HL-60/S4 (cell line): ENCODE measurements around the gene CLSTN1.
"Not testable (repeated sequence)": the region's sequence is repeated elsewhere in the genome, so short reads cannot be mapped to it uniquely, and the experiment has no call there.

Experiments
- in situ Hi-C: fragments of 300-500 bp; cut with MboI; formaldehyde crosslinking; loops from 2 replicates; pipeline ENCODE4 v1.14.3; 2022; ENCODE audit warnings: low sequenced_read_pairs

The CLSTN1 gene

DNA sequence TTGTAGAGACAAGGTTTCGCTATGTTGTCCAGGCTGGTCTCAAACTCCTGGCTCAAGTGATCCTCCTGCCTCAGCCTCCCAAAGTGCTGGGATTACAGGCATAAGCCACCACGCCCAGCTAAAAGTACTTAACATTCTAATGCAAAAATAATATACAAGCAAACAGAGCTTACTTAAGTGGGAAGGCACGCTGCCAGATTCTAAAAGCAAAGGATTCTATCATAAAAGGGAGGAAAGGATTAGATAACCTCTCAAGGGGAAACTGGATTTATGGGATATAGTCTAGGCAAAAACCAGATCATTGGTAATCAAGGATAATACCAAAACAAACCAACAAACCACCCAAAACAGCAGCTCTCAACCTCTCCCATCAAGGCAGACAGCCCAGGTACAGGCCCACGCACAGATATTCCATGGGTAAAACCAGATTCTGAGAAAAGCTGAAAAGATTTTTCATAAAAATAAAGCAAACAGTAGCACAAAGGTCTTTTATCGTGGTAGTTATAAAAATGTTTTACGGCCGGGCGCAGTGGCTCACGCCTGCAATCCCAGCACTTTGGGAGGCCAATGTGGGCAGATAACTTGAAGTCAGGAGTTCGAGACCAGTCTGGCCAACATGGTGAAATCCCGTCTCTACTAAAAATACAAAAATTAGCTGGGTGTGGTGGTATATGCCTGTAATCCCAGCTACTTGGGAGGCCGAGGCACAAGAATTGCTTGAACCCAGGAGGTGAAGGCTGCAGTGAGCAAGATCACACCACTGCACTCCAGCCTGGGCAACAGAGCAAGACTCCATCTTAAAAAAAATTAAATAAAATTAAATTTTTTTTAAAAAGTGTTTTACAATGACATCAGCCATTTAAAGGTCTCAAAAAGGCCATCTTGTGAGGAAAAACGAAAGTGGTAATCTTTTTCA is 20.5 kb downstream of the CLSTN1 start:
- in situ Hi-C loops = not testable (repeated sequence)

DNA sequence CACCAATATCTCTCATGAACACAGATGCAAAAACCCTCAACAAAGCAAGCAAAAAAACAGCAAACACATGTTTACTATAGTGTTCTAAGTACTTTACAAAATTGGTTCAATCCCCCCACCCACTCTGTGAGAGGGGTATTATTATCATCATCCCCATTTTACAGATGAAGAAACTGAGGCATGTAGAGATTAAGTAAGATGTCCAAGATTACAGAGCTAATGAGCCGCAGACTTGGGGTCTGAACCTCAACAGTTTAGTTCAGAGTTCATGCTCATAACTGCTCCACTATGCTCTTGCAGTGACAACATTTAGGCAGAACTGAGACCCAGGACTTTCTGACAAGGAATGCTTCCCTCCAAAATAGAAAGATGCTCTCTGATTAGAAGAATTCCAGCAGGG is 21.9 kb downstream of the CLSTN1 start:
- in situ Hi-C loops = no loop called here

DNA sequence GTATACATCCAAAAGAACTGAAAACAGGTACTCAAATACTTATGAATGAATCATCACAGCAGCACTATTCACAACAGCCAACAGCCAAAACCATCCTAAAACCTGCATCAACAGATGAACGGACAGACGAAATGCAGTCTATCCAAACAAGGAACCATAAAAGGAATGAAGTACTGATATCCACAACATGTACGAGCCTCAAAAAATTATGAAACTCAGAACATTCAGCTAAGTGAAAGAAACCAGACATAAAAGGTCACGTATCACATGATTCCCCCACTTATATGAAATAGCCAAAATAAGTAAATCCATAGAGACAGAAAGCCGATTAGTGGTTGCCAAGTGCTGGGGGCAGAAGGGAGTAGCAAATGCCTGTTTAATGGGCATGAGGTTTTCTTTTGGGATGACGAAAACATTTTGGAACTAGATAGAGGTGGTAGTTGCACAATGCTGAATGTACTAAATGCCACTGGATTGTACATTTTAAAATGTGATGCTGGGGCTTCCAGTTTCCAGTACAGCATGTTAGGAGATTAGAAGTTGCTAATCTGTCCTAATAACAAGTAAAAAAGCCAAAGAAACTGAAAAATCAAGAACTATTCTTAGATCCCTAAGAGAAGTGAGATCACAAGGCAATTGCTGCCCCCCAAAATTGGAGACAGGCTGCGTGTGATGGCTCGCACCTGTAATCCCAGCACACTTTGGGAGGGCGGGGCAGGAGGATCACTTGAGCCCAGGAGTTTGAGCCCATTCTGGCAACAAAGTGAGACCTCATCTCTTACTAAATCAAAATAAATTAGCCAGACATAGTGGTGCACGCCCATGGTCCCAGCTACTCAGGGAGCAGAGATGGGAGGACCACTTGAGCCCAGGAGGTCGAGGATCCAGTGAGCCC is 25.3 kb downstream of the CLSTN1 start:
- in situ Hi-C loops = no loop called here

DNA sequence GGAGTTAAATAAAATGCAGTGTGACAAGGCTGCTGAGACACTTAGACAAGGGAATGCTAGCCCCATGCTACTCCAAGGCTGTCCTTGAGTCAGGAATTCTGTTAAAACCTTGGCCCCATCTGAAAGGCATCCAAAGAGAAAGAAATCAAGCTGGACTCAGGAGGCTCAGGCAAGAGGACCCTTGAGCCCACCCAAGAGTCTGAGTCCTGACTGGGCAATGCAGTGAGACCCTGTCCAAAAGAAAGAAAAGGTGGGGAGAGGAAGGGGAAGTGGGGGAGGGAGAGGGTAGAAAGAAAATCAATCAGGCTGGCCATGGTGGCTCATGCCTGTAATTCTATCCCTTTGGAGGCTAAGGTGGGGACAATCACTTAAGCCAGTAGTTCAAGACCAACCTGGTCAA is 26.7 kb downstream of the CLSTN1 start:
- in situ Hi-C loops = no loop called here

DNA sequence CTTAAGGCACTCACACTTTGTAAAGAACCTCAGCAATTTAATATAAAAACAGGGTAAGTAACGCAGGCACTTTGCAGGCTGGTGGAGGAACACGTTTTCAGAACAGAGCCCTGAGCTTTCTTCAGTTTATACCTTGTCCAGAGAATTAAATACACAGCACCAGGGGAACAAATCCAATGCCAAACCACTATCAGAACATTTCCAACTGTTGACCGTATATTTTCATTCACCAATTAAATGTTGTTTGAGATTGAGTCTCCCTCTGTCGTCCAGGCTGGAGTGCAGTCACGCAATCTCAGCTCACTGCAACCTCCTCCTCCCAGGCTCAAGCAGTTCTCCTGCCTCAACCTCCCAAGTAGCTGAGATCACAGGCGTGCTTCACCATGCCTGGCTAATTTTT is 29.7 kb downstream of the CLSTN1 start:
- in situ Hi-C loops = no loop called here

DNA sequence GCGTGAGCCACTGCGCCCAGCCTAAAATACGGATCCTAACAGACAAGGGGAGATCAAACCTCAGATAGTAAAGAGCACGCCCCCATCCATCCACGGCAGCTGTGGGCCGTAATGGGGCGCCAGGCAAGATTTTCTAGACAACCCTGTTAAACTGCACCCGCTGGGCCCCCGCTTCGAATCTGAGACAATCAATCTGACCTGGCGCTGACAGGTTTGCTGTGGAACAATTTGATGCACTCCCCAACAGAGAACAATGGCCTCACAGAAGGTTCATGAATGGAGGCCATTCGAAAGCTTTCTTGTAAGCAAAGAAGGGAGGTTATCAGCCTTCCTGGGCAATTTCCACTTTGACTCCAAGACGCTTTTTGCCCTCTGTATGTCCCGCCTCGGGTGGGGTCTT is 30.5 kb downstream of the CLSTN1 start:
- in situ Hi-C loops = no loop called here

DNA sequence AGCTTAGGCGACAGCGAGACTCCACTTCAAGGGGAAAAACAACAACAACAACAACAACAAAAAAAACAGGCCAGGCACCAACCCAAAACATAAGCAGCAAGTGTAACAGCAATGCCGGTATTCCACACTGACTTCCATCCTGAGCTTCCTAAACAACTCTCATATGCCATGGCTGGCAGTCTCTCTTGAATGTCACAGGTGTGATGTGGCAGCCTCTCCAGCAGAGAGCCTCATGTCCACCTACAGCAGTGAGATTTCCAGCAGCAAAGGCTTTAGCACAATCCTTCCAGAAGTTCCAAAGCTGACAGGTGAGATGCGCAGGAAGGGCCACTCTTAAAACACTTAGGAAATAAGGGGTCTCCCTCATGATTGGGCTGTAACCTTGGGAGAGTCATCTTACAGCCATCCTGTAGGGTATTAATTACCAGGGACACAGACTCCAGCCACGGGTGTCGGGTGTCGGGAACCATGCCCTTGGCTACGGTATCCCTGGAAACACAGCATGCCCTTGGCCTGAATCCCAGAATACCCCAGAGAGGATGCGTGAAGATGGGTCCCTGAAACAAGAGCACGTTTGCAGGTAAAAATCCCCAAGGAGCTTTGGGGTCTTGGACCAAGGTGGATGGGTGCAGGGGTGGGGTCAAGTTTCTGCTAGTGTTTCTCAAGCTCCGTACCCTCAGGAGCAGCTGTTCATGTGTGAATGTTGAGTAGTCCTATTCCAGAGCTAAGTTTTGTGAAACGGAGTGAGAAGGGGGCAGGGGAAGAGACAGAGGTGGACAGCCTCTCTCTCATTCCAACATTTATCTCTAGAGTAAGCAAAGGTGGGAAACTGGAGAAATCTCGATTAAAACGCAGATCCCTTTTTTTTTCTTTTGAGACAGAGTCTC is 31.4 kb downstream of the CLSTN1 start:
- in situ Hi-C loops = no loop called here

DNA sequence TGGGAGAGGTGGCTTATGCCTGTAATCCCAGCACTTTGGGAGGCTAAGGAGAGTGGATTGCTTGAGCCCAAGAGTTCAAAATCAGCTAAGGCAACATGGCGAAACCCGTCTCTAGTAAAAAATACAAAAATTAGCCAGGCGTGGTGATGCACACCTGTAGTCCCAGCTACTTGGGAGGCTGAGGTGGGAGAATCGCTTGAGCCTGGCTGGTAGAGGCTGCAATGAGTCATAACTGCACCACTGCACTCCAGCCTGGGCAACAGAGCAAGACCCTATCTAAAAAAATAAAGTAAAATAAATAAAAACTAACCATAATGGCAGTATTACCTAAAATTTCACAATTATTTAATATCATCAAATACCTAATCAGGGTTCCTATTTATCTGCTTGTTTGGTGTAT is 34.1 kb downstream of the CLSTN1 start:
- in situ Hi-C loops = loop anchor here (10.0 kb wide), 1 partner anchor 75 kb away; no protein-coding TSS in a partner anchor

DNA sequence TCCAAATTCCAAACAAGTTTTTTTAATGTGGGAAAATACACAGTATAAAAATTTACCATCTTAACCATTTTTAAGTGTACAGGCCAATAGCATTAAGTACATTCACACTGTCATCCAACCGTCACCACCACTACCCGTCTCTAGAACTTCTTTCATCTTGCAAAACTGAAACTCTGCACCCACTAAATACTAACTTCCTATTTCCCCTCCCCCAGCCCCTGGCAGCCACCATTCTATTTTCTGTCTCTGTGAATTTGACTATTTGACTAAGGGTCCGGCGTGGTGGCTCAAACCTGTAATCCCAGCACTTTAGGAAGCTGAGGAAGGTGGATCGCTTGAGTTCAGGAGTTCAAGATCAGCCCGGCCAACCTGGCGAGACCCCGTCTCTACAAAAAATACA is 36.1 kb downstream of the CLSTN1 start:
- in situ Hi-C loops = loop anchor here (10.0 kb wide), 1 partner anchor 77 kb away; no protein-coding TSS in a partner anchor

DNA sequence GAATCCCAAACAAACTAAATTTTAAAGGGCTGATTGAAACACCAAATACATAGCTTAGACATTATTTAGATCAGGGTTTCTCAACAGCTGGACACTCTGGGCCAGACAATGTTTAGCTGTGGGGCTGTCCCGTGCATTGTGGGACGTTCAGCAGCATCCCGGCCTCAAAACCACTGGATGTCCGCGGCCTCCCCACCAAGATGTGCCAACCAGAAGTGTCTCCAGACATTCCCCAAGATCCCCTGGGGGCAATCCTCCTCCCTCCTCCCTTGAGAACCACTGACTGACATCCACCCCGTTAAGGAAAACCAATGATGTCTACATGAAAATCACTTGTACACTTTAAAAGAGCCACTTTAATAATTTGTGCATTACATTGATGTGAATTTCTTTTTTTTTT is 38.4 kb downstream of the CLSTN1 start:
- in situ Hi-C loops = loop anchor here (10.0 kb wide), 1 partner anchor 79 kb away; no protein-coding TSS in a partner anchor

DNA sequence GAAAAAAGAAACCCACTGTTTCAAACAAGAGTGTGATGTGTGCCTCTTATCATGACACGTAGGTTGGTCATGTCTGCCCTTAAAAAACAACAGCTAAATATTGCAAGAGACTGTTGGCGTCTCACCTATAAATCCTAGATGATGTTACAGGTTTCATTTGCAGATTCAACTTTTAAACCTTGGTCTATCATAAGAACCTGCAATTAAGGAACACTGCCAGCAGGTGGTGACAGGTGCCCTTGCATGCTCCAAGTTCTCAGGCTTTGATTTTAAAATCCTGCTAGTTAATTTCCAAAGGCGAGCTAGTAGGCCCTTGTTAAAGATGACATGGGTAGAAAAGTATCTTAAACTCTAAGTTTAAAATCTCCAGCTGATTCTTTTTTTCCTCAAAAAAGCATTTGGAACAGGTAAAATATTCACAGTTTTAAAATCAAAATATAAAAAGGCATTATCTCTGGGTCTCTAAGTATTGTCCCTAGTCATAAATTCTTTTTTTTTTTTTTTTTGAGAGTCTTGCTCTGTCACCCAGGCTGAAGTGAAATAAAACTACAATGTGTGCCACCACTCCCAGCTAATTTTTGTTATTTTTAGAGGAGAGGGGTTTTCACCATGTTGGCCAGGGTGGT is 39.1 kb downstream of the CLSTN1 start:
- in situ Hi-C loops = loop anchor here (10.0 kb wide), 1 partner anchor 80 kb away; no protein-coding TSS in a partner anchor

DNA sequence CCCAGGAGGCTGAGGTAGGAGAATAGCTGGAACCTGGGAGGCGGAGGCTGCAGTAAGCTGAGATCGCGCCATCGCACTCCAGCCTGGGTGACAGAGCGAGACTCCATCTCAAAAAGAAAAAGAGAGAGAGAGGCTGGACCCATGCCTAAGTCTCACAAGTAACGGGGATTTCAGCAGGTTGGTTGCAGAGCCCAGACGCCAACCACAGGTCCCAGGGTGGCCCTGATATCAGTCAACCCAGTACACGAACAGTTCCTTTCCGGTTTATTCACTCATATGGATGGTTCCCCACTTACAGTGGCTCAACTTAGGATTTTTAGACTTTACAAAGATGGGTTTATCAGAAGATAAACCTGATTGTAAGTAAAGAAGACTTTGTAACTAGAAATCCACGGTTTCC is 40.9 kb downstream of the CLSTN1 start:
- in situ Hi-C loops = loop anchor here (10.0 kb wide), 1 partner anchor 82 kb away; no protein-coding TSS in a partner anchor

DNA sequence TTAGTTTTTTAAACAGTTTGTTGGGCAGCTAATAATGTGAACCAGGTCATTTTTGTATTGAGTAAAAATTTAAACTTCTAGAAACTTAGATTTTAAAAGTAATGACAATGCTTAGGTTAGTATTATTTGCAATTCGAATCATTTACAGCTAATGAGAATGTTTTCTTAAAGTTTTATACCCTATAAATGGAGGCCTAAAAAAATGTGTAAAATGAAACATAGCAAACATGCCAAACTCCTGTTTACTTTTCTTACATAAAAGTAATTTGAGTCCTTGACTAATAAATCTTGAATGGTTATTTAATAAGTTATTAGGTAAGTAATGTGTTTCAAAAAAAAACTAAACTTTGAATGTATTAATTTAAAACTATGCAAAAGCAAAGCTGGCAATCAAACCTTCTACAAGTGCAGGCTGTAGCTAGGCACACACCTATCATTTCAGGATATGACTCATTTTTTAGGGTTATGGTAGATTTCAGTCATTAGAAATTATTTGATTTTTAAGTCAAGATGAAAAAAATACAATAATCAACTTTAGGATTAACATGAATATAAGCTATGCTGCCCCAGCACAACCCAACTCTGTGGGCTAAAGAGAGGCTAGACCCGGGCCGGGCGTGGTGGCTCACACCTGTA is 41.5 kb downstream of the CLSTN1 start:
- in situ Hi-C loops = loop anchor here (10.0 kb wide), 1 partner anchor 83 kb away; no protein-coding TSS in a partner anchor

DNA sequence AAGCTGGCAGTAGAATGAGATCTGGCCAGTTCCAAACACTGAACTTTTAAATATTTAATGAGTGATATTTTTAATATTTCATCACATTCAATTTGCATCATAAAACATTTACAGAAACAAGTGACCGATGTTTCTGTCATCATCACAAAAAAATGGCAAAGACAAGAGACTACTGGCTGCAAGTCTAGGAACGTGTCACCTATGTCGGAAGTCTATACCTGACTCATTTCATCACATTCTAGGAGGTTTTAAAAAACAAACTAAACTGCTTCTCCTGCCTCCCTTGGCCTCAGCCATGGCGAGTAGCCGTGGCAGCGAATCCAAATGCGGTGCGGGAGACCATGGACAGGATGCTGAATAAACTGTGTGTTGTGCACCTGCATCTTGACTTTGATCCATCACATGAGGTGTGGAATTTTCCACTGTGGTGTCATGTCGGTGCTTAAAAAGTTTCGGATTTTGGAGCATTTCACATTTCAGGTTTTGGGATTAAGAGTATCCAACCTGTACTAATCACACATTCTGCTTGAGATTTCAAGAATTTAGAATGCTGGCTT is 43.1 kb downstream of the CLSTN1 start:
- in situ Hi-C loops = loop anchor here (10.0 kb wide), 1 partner anchor 84 kb away; no protein-coding TSS in a partner anchor

DNA sequence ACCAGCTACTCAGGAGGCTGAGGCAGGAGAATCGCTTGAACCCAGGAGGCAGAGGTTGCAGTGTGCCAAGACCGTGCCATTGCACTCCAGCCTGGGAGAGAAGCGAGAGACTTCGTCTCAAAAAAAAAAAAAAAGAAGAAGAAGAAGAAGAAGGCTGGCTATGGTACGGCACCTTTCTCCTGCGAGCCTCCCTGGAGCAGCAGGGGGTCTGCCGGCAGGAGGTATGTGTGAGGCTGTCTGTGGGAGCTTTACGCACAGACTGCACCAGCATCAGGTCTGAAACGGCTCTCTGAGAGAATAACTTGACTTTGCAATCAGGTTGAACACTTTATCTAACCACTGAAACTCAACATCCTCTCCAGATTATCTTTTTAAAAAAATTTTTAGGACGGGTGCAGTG is 44.9 kb downstream of the CLSTN1 start:
- in situ Hi-C loops = no loop called here

DNA sequence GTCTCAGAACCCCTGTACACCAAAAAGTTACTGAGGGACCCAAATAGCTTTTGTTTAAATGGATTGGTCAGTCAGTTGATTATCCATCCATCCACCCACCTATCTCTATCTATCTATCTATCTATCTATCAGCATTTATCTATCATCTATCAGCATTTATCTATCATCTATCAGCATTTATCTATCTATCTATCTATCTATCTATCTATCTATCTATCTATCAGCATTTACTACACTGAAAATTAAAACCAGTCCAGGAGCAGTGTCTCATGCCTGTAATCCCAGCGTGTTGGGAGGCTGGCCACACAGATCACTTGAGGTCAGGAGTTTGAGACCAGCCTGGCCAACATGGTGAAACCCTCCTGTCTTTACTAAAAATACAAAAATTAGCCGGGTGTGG is 47.1 kb downstream of the CLSTN1 start:
- in situ Hi-C loops = no loop called here

DNA sequence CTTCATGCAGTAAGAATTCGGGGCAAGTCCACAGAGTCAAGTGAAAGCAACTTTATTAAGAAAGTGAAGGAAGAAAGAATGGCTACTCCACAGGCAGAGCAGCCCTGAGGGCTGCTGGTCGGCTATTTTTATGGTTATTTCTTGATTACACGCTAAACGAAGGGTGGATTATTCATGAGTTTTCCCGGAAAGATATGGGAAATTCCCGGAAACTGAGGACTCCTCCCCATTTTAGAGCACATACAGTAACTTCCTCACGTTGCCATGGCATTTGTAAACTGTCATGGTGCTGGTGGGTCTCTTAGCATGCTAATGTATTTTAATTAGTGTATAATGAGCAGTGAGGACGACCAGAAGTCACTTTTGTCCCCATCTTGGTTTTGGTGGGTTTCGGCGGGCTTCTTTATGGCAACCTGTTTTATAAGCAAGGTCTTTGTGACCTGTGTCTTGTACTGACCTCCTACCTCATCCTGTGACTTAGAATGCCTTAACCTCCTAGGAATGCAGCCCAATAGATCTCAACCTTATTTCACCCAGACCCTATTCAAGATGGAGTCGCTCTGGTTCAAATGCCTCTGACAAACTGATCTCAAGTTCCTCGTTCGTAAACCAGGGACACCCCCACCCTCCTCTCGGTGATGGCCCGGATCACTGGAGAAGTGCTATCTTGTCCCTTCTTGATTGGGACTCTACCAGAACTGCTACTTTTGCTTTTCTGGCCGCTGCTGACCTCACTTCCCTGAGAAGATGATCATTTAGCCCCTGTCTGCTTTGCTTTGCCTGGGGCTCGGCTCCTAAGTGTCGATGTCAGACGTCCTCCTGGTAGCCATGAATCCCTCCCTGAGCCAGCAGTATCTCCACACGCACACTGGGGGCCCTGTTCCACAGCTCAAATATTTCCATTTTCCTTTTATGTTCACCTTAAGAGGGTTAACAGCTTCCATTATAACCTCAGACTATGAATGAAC is 48.8 kb downstream of the CLSTN1 start:
- in situ Hi-C loops = no loop called here

DNA sequence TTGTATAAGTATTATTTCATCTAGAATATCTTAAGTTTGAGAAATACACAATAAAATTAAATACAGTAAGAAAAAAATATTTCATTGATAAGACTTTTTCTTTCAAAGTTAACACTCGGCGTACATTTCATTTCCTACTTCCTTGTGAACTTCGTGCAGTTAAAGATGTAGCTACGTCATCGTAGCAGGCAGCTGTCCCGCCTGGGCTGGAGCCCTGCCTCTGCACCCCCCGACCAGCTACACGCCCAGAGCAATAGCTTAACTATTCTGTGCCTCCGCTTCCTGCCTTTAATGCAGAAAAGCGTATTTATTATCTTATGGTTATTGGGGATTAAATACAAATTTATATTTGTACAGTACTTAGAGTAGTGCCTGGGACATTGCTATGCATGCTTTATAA is 53.5 kb downstream of the CLSTN1 start:
- in situ Hi-C loops = no loop called here
